Karpas-422 (cell line): Measurements from ENCODE around the gene ZNRF3. TPM values are rescaled to one million over a fixed set of nuclear protein-coding genes. Genes with fewer than 3 reads are reported as not detected.

Source experiments
- DNase-seq: peaks from one replicate; pipeline ENCODE4 v3.0.0-alpha.2; 2015
- H2AFZ ChIP-seq: fragments of 200-600 bp; sonication (generic); 2 replicates; pipeline ENCODE4 v1.6.1; 2014; ENCODE audit warnings: antibody characterized with exemption, low read length, mixed read lengths
- H3K27ac ChIP-seq: fragments of 200-600 bp; sonication (generic); 2 replicates; pipeline ENCODE4 v1.5.1; 2014; ENCODE audit warnings: mild to moderate bottlenecking, low read length, moderate library complexity
- H3K27me3 ChIP-seq: fragments of 200-600 bp; sonication (generic); 2 replicates; pipeline ENCODE4 v1.6.1; 2014; ENCODE audit warnings: low read length, mixed read lengths
- H3K36me3 ChIP-seq: fragments of 200-600 bp; sonication (generic); 2 replicates; pipeline ENCODE4 v1.6.1; 2014; ENCODE audit warnings: low read length, mixed read lengths; ENCODE audit not compliant: insufficient read depth
- H3K4me1 ChIP-seq: fragments of 200-600 bp; sonication (generic); 2 replicates; pipeline ENCODE4 v1.6.1; 2014; ENCODE audit warnings: mild to moderate bottlenecking, low read length, mixed read lengths
- H3K4me2 ChIP-seq: fragments of 200-600 bp; sonication (generic); 2 replicates; pipeline ENCODE4 v1.6.1; 2014; ENCODE audit warnings: low read length, low read depth, mild to moderate bottlenecking; ENCODE audit not compliant: poor library complexity, severe bottlenecking
- H3K4me3 ChIP-seq: fragments of 200-600 bp; sonication (generic); 2 replicates; pipeline ENCODE4 v1.5.1; 2014; ENCODE audit warnings: mild to moderate bottlenecking, antibody characterized with exemption, low read length, mixed read lengths
- H3K79me2 ChIP-seq: fragments of 200-600 bp; sonication (generic); 2 replicates; pipeline ENCODE4 v1.6.1; 2014; ENCODE audit warnings: mild to moderate bottlenecking, low read length, mixed read lengths
- H3K9ac ChIP-seq: fragments of 200-600 bp; sonication (generic); 2 replicates; pipeline ENCODE4 v1.6.0; 2014; ENCODE audit warnings: low read length
- H3K9me2 ChIP-seq: fragments of 200-600 bp; sonication (generic), shearing (Covaris generic); replicated peaks from 2 replicates; pipeline ENCODE4 v1.6.0; 2014; ENCODE audit warnings: mild to moderate bottlenecking, low read length, moderate library complexity; ENCODE audit not compliant: insufficient read depth
- H3K9me3 ChIP-seq: fragments of 300-700, 200-600 bp; sonication (generic); 2 replicates; pipeline ENCODE4 v1.6.1; 2014; ENCODE audit warnings: low read length, mixed read lengths
- H4K20me1 ChIP-seq: fragments of 200-600 bp; sonication (generic); 2 replicates; pipeline ENCODE4 v1.6.1; 2014; ENCODE audit warnings: mild to moderate bottlenecking, antibody characterized with exemption, low read length, low read depth; ENCODE audit not compliant: insufficient read depth
- total RNA-seq: library from RNA; depleted of rRNA; stranded (reverse); fragments of >200 nt; shearing (Covaris generic); gene quantifications from 2 replicates; pipeline ENCODE4 v1.2.3, GENCODE V29; 2014; ENCODE audit warnings: low replicate concordance

Gene ZNRF3
- total RNA-seq, 1 experiment from 2014 or later: 0.19 TPM

GRCh38 chr22:29061773-29062172 lies 178.4 kb downstream of the ZNRF3 start, which contains the start of gene C22orf31:
TSS of gene C22orf31 (minus strand) at chr22:29061831. CDS start at chr22:29061792, 39 bp downstream.
- Histone ChIP-seq H3K4me3 (no peak within 1 kb of the TSS), H3K4me2 (no peak within 1 kb of the TSS), H4K20me1 (no peaks in the 10 kb centered on the region), H3K27ac (no peak within 1 kb of the TSS), H3K4me1 (peaks cover 10% of the 10 kb centered on the region), H2AFZ (no peak within 1 kb of the TSS), H3K79me2 (no peaks in the 10 kb centered on the region), H3K36me3 (no peaks in the 10 kb centered on the region), H3K9me3 (no peaks in the 10 kb centered on the region), H3K27me3 (no peaks in the 10 kb centered on the region), H3K9me2 (no peaks in the 10 kb centered on the region), H3K9ac (no peak within 1 kb of the TSS)
- no peak for DNase-seq

GRCh38 chr22:29062286-29062821 lies 179.0 kb downstream of the ZNRF3 start:
- Histone ChIP-seq H2AFZ (no peak overlapping the region), H3K4me1 (peaks cover 10% of the 10 kb centered on the region), H3K9ac (no peak overlapping the region), H3K9me2 (no peaks in the 10 kb centered on the region), H3K4me2 (no peak overlapping the region), H3K9me3 (no peaks in the 10 kb centered on the region), H3K27ac (no peak overlapping the region), H3K27me3 (no peaks in the 10 kb centered on the region), H3K4me3 (no peak overlapping the region), H4K20me1 (no peaks in the 10 kb centered on the region), H3K36me3 (no peaks in the 10 kb centered on the region), H3K79me2 (no peaks in the 10 kb centered on the region)
- DNase-seq: no peak

GRCh38 chr22:29065468-29066190 lies 182.3 kb downstream of the ZNRF3 start:
- no peak for DNase-seq
- no peaks in the 10 kb centered on the region for H4K20me1 ChIP-seq
- no peaks in the 10 kb centered on the region for H3K36me3 ChIP-seq
- H3K4me2 ChIP-seq: no peak overlapping the region
- no peaks in the 10 kb centered on the region for H3K9me3 ChIP-seq
- no peaks in the 10 kb centered on the region for H3K27me3 ChIP-seq
- no peaks in the 10 kb centered on the region for H3K79me2 ChIP-seq
- H3K9me2 ChIP-seq: no peaks in the 10 kb centered on the region
- no peak overlapping the region for H3K4me3 ChIP-seq
- H3K27ac ChIP-seq: no peak overlapping the region
- H3K9ac ChIP-seq: no peak overlapping the region
- no peak overlapping the region for H2AFZ ChIP-seq
- H3K4me1 ChIP-seq: peaks cover 10% of the 10 kb centered on the region

- H3K4me2 ChIP-seq: no peak overlapping the region
Measured at GRCh38 chr22:29069463-29069862, 186.1 kb downstream of the ZNRF3 start.

GRCh38 chr22:29070490-29070889 lies 187.1 kb downstream of the ZNRF3 start:
- Histone ChIP-seq H3K27ac (no peak overlapping the region), H3K36me3 (no peaks in the 10 kb centered on the region), H2AFZ (no peak overlapping the region), H3K4me3 (no peak overlapping the region), H3K9me2 (no peaks in the 10 kb centered on the region), H3K27me3 (no peaks in the 10 kb centered on the region), H3K9ac (no peak overlapping the region), H3K9me3 (no peaks in the 10 kb centered on the region), H3K79me2 (no peaks in the 10 kb centered on the region), H3K4me2 (no peak overlapping the region), H3K4me1 (no peaks in the 10 kb centered on the region), H4K20me1 (no peaks in the 10 kb centered on the region)
- DNase-seq: no peak

More at GRCh38 chr22:29069463-29069862, 186.1 kb downstream of the ZNRF3 start:
- Histone ChIP-seq H3K36me3 (no peaks in the 10 kb centered on the region), H2AFZ (no peak overlapping the region), H3K9me2 (no peaks in the 10 kb centered on the region), H3K9ac (no peak overlapping the region), H4K20me1 (no peaks in the 10 kb centered on the region), H3K9me3 (no peaks in the 10 kb centered on the region), H3K27ac (no peak overlapping the region), H3K27me3 (no peaks in the 10 kb centered on the region), H3K4me3 (no peak overlapping the region), H3K79me2 (no peaks in the 10 kb centered on the region), H3K4me1 (no peaks in the 10 kb centered on the region)
- DNase-seq: no peak

GRCh38 chr22:29071261-29072045 lies 188.1 kb downstream of the ZNRF3 start:
- no peaks in the 10 kb centered on the region for H3K27me3 ChIP-seq
- no peak overlapping the region for H3K27ac ChIP-seq
- H3K4me2 ChIP-seq: no peak overlapping the region
- no peak overlapping the region for H3K9ac ChIP-seq
- H3K79me2 ChIP-seq: no peaks in the 10 kb centered on the region
- H3K9me3 ChIP-seq: no peaks in the 10 kb centered on the region
- no peaks in the 10 kb centered on the region for H4K20me1 ChIP-seq
- no peak overlapping the region for H3K4me3 ChIP-seq
- no peaks in the 10 kb centered on the region for H3K9me2 ChIP-seq
- no peaks in the 10 kb centered on the region for H3K36me3 ChIP-seq
- no peaks in the 10 kb centered on the region for H3K4me1 ChIP-seq
- no peak overlapping the region for H2AFZ ChIP-seq
- no peak for DNase-seq

GRCh38 chr22:29072193-29072978 lies 189.0 kb downstream of the ZNRF3 start:
- no peak overlapping the region for H3K9ac ChIP-seq
- H3K27ac ChIP-seq: no peak overlapping the region
- no peak overlapping the region for H3K4me3 ChIP-seq
- no peaks in the 10 kb centered on the region for H3K27me3 ChIP-seq
- no peaks in the 10 kb centered on the region for H4K20me1 ChIP-seq
- DNase-seq: no peak
- H3K4me2 ChIP-seq: no peak overlapping the region
- no peaks in the 10 kb centered on the region for H3K79me2 ChIP-seq
- no peaks in the 10 kb centered on the region for H3K4me1 ChIP-seq
- H3K9me2 ChIP-seq: no peaks in the 10 kb centered on the region
- H3K36me3 ChIP-seq: no peaks in the 10 kb centered on the region
- no peaks in the 10 kb centered on the region for H3K9me3 ChIP-seq
- no peak overlapping the region for H2AFZ ChIP-seq
